ENCODE results near the gene SCN1B. TPM values are rescaled to one million over a fixed set of nuclear protein-coding genes. Genes with fewer than 3 reads are reported as not detected.

Gene SCN1B
- polyA plus RNA-seq, 2 of the 4 experiments (the other 2 are of a cell fraction), result 11.0 to 11.3 TPM

- ChIA-PET POLR2A (interaction anchor here (0.6 to 1.5 kb wide), 3 partner anchors 10 to 29 kb away, joined by 3 to 7 read pairs (median 4); no protein-coding TSS in a partner anchor), CTCF (interaction anchor here (1.2 to 61.4 kb wide), 8 partner anchors 10 to 89 kb away, joined by 3 to 1860 read pairs (median 10); partner anchors contain the start of genes GRAMD1A, SCN1B and ZNF792)
- FAIRE-seq (peak; percentile 82), ATAC-seq (no peak), DNase-seq (ENCODE audit: low read depth in 1 of 2, low spot score in 1 of 2) (no peak)
- Histone ChIP-seq H3K4me2 (peak overlapping the region; percentile 76), H3K4me1 (peaks cover 76% of the 10 kb centered on the region), H3K27ac (peak overlapping the region; percentile 94 to 95), H3K9me3 (no peaks in the 10 kb centered on the region), H3K4me3 (peak overlapping the region; percentile 91)
- TF ChIP-seq ZSCAN20 (CRISPR knock-in tag; IDR thresholded peaks at IDR 0.05) (no peak), NPAS2 (CRISPR knock-in tag; IDR thresholded peaks at IDR 0.05; ENCODE audit: borderline replicate concordance) (no peak), KDM1A (IDR thresholded peaks at IDR 0.05; ENCODE audit: low read depth) (no peak), CHD2 (IDR thresholded peaks at IDR 0.05; ENCODE audit: low read length, partially characterized antibody) (no peak), BHLHE40 (IDR thresholded peaks at IDR 0.05; ENCODE audit: low read depth, low read length) (no peak)
- 93% methylated on average over 11 of the region's 11 CpGs for WGBS (ENCODE audit: missing lambda C conversion rate)
Measured at GRCh38 chr19:35002037-35002535, 28.2 kb upstream of the SCN1B start.

GRCh38 chr19:35004517-35005255 is 25.6 kb upstream of the SCN1B start:
- 92% methylated on average over 14 of the region's 18 CpGs for WGBS (ENCODE audit: missing lambda C conversion rate)
- CTCF ChIA-PET, result interaction anchor here (2.1 to 61.4 kb wide), 4 partner anchors 7 to 40 kb away, joined by 10 to 1860 read pairs (median 939); partner anchors contain the start of genes GRAMD1A, SCN1B and ZNF792

GRCh38 chr19:35005256-35005977 is 24.9 kb upstream of the SCN1B start:
- TF ChIP-seq HMGXB4 (CRISPR knock-in tag; IDR thresholded peaks at IDR 0.05; ENCODE audit: borderline replicate concordance) (no peak), SMC3 (IDR thresholded peaks at IDR 0.05) (no peak), HOXB13 (CRISPR knock-in tag; IDR thresholded peaks at IDR 0.05; ENCODE audit: low read depth) (no peak), PBX3 (IDR thresholded peaks at IDR 0.05) (0 out of 2 replicates have a peak, but pooled peaks have one; percentile 9), NR3C1 (IDR thresholded peaks at IDR 0.05) (no peak), HOXA7 (CRISPR knock-in tag; IDR thresholded peaks at IDR 0.05) (0 out of 2 replicates have a peak, but pooled peaks have one; percentile 39), PHF8 (IDR thresholded peaks at IDR 0.05; ENCODE audit: borderline replicate concordance, low read depth) (no peak), REST (IDR thresholded peaks at IDR 0.05) (no peak), SREBF2 (IDR thresholded peaks at IDR 0.05) (no peak)
- Histone ChIP-seq H3K9me3 (no peaks in the 10 kb centered on the region), H3K4me2 (peak overlapping the region; percentile 76), H3K4me1 (peaks cover 78% of the 10 kb centered on the region), H3K27ac (peak overlapping the region; percentile 93 to 94), H3K4me3 (peak overlapping the region; percentile 13; the same call in 2 of the 3 replicates)
- FAIRE-seq (peak; percentile 18), DNase-seq (ENCODE audit: low read depth in 1 of 2, low spot score in 1 of 2) (no peak), ATAC-seq (no peak)
- POLR2A ChIA-PET, result interaction anchor here (0.9 to 3.7 kb wide), 13 partner anchors 8 to 272 kb away, joined by 3 to 45 read pairs (median 6); partner anchors contain the start of genes SCN1B, ZNF181 and ZNF30
- WGBS (ENCODE audit: missing lambda C conversion rate), result 58% methylated on average over 8 of the region's 11 CpGs
- CTCF ChIA-PET, result interaction anchor here (0.8 to 61.4 kb wide), 11 partner anchors 7 to 138 kb away, joined by 3 to 1860 read pairs (median 5); partner anchors contain the start of genes FXYD7, GRAMD1A, SCN1B and ZNF792

More at GRCh38 chr19:35004517-35005255, 25.6 kb upstream of the SCN1B start:
- POLR2A ChIA-PET, result interaction anchor here (0.9 kb wide), 1 partner anchor 41 kb away, joined by 3 read pairs; no protein-coding TSS in a partner anchor
- TF ChIP-seq HDAC2 (IDR thresholded peaks at IDR 0.05) (no peak), JUN (IDR thresholded peaks at IDR 0.05) (0 out of 5 replicates have a peak, but pooled peaks of 1 of the 2 experiments have one; percentile 7)
- DNase-seq (ENCODE audit: low read depth in 1 of 2, low spot score in 1 of 2) (no peak), FAIRE-seq (no peak), ATAC-seq (no peak)
- Histone ChIP-seq H3K4me1 (peaks cover 78% of the 10 kb centered on the region), H3K9me3 (no peaks in the 10 kb centered on the region), H3K4me3 (peak overlapping the region; percentile 13; the same call in 1 of the 3 replicates), H3K4me2 (peak overlapping the region; percentile 76), H3K27ac (peak overlapping the region; percentile 93 to 94)
